ENCODE data around the gene EIF4H. TPM values are rescaled to one million over a fixed set of nuclear protein-coding genes. Genes with fewer than 3 reads are reported as not detected.
A peak's percentile ranks its signal among the peaks of the same experiment; 100 is the strongest.

The EIF4H gene
- 267 TPM for polyA plus RNA-seq (2013)

- ChIA-PET POLR2A (interaction anchor here (0.6 to 2.1 kb wide), 7 partner anchors 10 to 227 kb away, joined by 3 to 10 read pairs (median 3); no protein-coding TSS in a partner anchor), CTCF (interaction anchor here (1.2 to 2.3 kb wide), 4 partner anchors 9 to 91 kb away, joined by 3 to 9 read pairs (median 4); partner anchors contain the start of gene LIMK1)
- H3K36me3 ChIP-seq (ENCODE audit: control insufficient read depth in 4 of 4, insufficient read depth in 4 of 4, low read length in 3 of 4), result peaks cover 0 to 22% (median 4%) of the 10 kb centered on the region in 4 experiments
- peak; percentile 93 to 97 (median 96) for DNase-seq
- no peaks in the 10 kb centered on the region for H3K9me3 ChIP-seq (ENCODE audit: control extremely low read depth in 1 of 5, control insufficient read depth in 4 of 5, insufficient read depth in 2 of 5, low read depth in 1 of 5, low read length in 4 of 5)
- 0% methylated on average over 85 of the region's 95 CpGs for WGBS (ENCODE audit: insufficient coverage)
- H3K4me1 ChIP-seq (ENCODE audit: control extremely low read depth in 1 of 4, control insufficient read depth in 4 of 4, insufficient read depth in 4 of 4, low read length in 3 of 4), result peaks cover 20 to 53% (median 45%) of the 10 kb centered on the region in 4 experiments
- H3K4me3 ChIP-seq (ENCODE audit: control insufficient read depth in 1 of 7, extremely low read depth in 1 of 7, insufficient read depth in 4 of 7, low read depth in 2 of 7, low read length in 6 of 7), result peak within 1 kb of the TSS; percentile 76 to 95 (median 85)
- no peaks in the 10 kb centered on the region for H3K27me3 ChIP-seq (replicated peaks in 2 of 5; ENCODE audit: control insufficient read depth in 4 of 5, insufficient read depth in 5 of 5, low read length in 4 of 5)
- peak within 1 kb of the TSS; percentile 90 to 95 for H3K27ac ChIP-seq (ENCODE audit: insufficient read depth in 1 of 2, low read depth in 1 of 2, low read length in 2 of 2, poor library complexity in 1 of 2, severe bottlenecking in 2 of 2)
Measured at GRCh38 chr7:74173866-74174605, at the start of gene EIF4H. TSS of gene EIF4H (plus strand) at chr7:74174356. CDS start at chr7:74174384, 28 bp downstream.

GRCh38 chr7:74126220-74126880 is 47.8 kb upstream of the EIF4H start:
- WGBS (ENCODE audit: insufficient coverage), result 80% methylated on average over 8 of the region's 12 CpGs
- POLR2A ChIA-PET, result no interaction called here
- Histone ChIP-seq H3K27me3 (replicated peaks in 2 of 5; ENCODE audit: control insufficient read depth in 4 of 5, insufficient read depth in 5 of 5, low read length in 4 of 5) (no peaks in the 10 kb centered on the region), H3K27ac (ENCODE audit: insufficient read depth in 1 of 2, low read depth in 1 of 2, low read length in 2 of 2, poor library complexity in 1 of 2, severe bottlenecking in 2 of 2) (no peak overlapping the region), H3K4me1 (ENCODE audit: control extremely low read depth in 1 of 4, control insufficient read depth in 4 of 4, insufficient read depth in 4 of 4, low read length in 3 of 4) (no peaks in the 10 kb centered on the region), H3K9me3 (ENCODE audit: control extremely low read depth in 1 of 5, control insufficient read depth in 4 of 5, insufficient read depth in 2 of 5, low read depth in 1 of 5, low read length in 4 of 5) (no peaks in the 10 kb centered on the region), H3K4me3 (ENCODE audit: control insufficient read depth in 1 of 7, extremely low read depth in 1 of 7, insufficient read depth in 4 of 7, low read depth in 2 of 7, low read length in 6 of 7) (no peak overlapping the region), H3K36me3 (ENCODE audit: control insufficient read depth in 4 of 4, insufficient read depth in 4 of 4, low read length in 3 of 4) (peaks cover 0 to 10% (median 1%) of the 10 kb centered on the region in 4 experiments)
- CTCF ChIA-PET, result no interaction called here
- no peak for DNase-seq

- Histone ChIP-seq H3K36me3 (ENCODE audit: control insufficient read depth in 4 of 4, insufficient read depth in 4 of 4, low read length in 3 of 4) (no peaks in the 10 kb centered on the region), H3K4me1 (ENCODE audit: control extremely low read depth in 1 of 4, control insufficient read depth in 4 of 4, insufficient read depth in 4 of 4, low read length in 3 of 4) (no peaks in the 10 kb centered on the region), H3K27ac (ENCODE audit: insufficient read depth in 1 of 2, low read depth in 1 of 2, low read length in 2 of 2, poor library complexity in 1 of 2, severe bottlenecking in 2 of 2) (no peak overlapping the region), H3K4me3 (ENCODE audit: control insufficient read depth in 1 of 7, extremely low read depth in 1 of 7, insufficient read depth in 4 of 7, low read depth in 2 of 7, low read length in 6 of 7) (no peak overlapping the region), H3K9me3 (ENCODE audit: control extremely low read depth in 1 of 5, control insufficient read depth in 4 of 5, insufficient read depth in 2 of 5, low read depth in 1 of 5, low read length in 4 of 5) (no peaks in the 10 kb centered on the region), H3K27me3 (replicated peaks in 2 of 5; ENCODE audit: control insufficient read depth in 4 of 5, insufficient read depth in 5 of 5, low read length in 4 of 5) (no peaks in the 10 kb centered on the region)
- no peak for DNase-seq
- whole genome bisulfite sequencing (ENCODE audit: insufficient coverage), result no CpG with 5 or more reads among the region's 2 CpGs
- ChIA-PET CTCF (interaction anchor here (1.0 to 1.7 kb wide), 2 partner anchors 14 to 271 kb away, joined by 3 read pairs; no protein-coding TSS in a partner anchor), POLR2A (no interaction called here)
Measured at GRCh38 chr7:74129887-74130286, 44.3 kb upstream of the EIF4H start.

- H3K27me3 ChIP-seq (replicated peaks in 2 of 5; ENCODE audit: control insufficient read depth in 4 of 5, insufficient read depth in 5 of 5, low read length in 4 of 5), result no peaks in the 10 kb centered on the region
- 86% methylated on average over 1 of the region's 4 CpGs for WGBS (ENCODE audit: insufficient coverage)
- no peaks in the 10 kb centered on the region for H3K4me1 ChIP-seq (ENCODE audit: control extremely low read depth in 1 of 4, control insufficient read depth in 4 of 4, insufficient read depth in 4 of 4, low read length in 3 of 4)
- H3K36me3 ChIP-seq (ENCODE audit: control insufficient read depth in 4 of 4, insufficient read depth in 4 of 4, low read length in 3 of 4), result no peaks in the 10 kb centered on the region
- H3K4me3 ChIP-seq (ENCODE audit: control insufficient read depth in 1 of 7, extremely low read depth in 1 of 7, insufficient read depth in 4 of 7, low read depth in 2 of 7, low read length in 6 of 7), result no peak overlapping the region
- ChIA-PET CTCF (interaction anchor here (1.0 to 1.4 kb wide), 2 partner anchors 11 to 270 kb away, joined by 3 read pairs; no protein-coding TSS in a partner anchor), POLR2A (no interaction called here)
- H3K9me3 ChIP-seq (ENCODE audit: control extremely low read depth in 1 of 5, control insufficient read depth in 4 of 5, insufficient read depth in 2 of 5, low read depth in 1 of 5, low read length in 4 of 5), result no peaks in the 10 kb centered on the region
- no peak overlapping the region for H3K27ac ChIP-seq (ENCODE audit: insufficient read depth in 1 of 2, low read depth in 1 of 2, low read length in 2 of 2, poor library complexity in 1 of 2, severe bottlenecking in 2 of 2)
- DNase-seq, result no peak
Measured at GRCh38 chr7:74130518-74130917, 43.6 kb upstream of the EIF4H start.

GRCh38 chr7:74134117-74134620 is 40.0 kb upstream of the EIF4H start:
- CTCF ChIA-PET, result no interaction called here
- peak in 1 of 3 donors; percentile 27 for DNase-seq
- POLR2A ChIA-PET, result interaction anchor here (0.7 kb wide), 1 partner anchor 248 kb away, joined by 3 read pairs; no protein-coding TSS in a partner anchor

GRCh38 chr7:74138334-74138867 is 35.8 kb upstream of the EIF4H start:
- no peaks in the 10 kb centered on the region for H3K36me3 ChIP-seq (ENCODE audit: control insufficient read depth in 4 of 4, insufficient read depth in 4 of 4, low read length in 3 of 4)
- WGBS (ENCODE audit: insufficient coverage), result 90% methylated on average over 7 of the region's 12 CpGs
- ChIA-PET CTCF (no interaction called here), POLR2A (no interaction called here)
- H3K27me3 ChIP-seq (replicated peaks in 2 of 5; ENCODE audit: control insufficient read depth in 4 of 5, insufficient read depth in 5 of 5, low read length in 4 of 5), result no peaks in the 10 kb centered on the region
- no peak overlapping the region for H3K4me3 ChIP-seq (ENCODE audit: control insufficient read depth in 1 of 7, extremely low read depth in 1 of 7, insufficient read depth in 4 of 7, low read depth in 2 of 7, low read length in 6 of 7)
- no peak overlapping the region for H3K27ac ChIP-seq (ENCODE audit: insufficient read depth in 1 of 2, low read depth in 1 of 2, low read length in 2 of 2, poor library complexity in 1 of 2, severe bottlenecking in 2 of 2)
- no peak for DNase-seq
- no peaks in the 10 kb centered on the region for H3K9me3 ChIP-seq (ENCODE audit: control extremely low read depth in 1 of 5, control insufficient read depth in 4 of 5, insufficient read depth in 2 of 5, low read depth in 1 of 5, low read length in 4 of 5)
- peaks cover 0 to 5% (median 0%) of the 10 kb centered on the region in 4 experiments for H3K4me1 ChIP-seq (ENCODE audit: control extremely low read depth in 1 of 4, control insufficient read depth in 4 of 4, insufficient read depth in 4 of 4, low read length in 3 of 4)

More at GRCh38 chr7:74134117-74134620, 40.0 kb upstream of the EIF4H start:
- Histone ChIP-seq H3K4me3 (ENCODE audit: control insufficient read depth in 1 of 7, extremely low read depth in 1 of 7, insufficient read depth in 4 of 7, low read depth in 2 of 7, low read length in 6 of 7) (no peak overlapping the region), H3K9me3 (ENCODE audit: control extremely low read depth in 1 of 5, control insufficient read depth in 4 of 5, insufficient read depth in 2 of 5, low read depth in 1 of 5, low read length in 4 of 5) (no peaks in the 10 kb centered on the region), H3K27ac (ENCODE audit: insufficient read depth in 1 of 2, low read depth in 1 of 2, low read length in 2 of 2, poor library complexity in 1 of 2, severe bottlenecking in 2 of 2) (no peak overlapping the region), H3K4me1 (ENCODE audit: control extremely low read depth in 1 of 4, control insufficient read depth in 4 of 4, insufficient read depth in 4 of 4, low read length in 3 of 4) (no peaks in the 10 kb centered on the region), H3K36me3 (ENCODE audit: control insufficient read depth in 4 of 4, insufficient read depth in 4 of 4, low read length in 3 of 4) (no peaks in the 10 kb centered on the region), H3K27me3 (replicated peaks in 2 of 5; ENCODE audit: control insufficient read depth in 4 of 5, insufficient read depth in 5 of 5, low read length in 4 of 5) (no peaks in the 10 kb centered on the region)
- no CpG with 5 or more reads among the region's 8 CpGs for WGBS (ENCODE audit: insufficient coverage)
